HEK293 (cell line): ENCODE measurements around the gene PCSK5.
A peak's percentile ranks its signal among the peaks of the same experiment; 100 is the strongest.

Experiments
- CTCF ChIA-PET: fragments of 350-600 bp; formaldehyde crosslinking; extraction: SDS; loops from one replicate; lab custom pipeline; 2021; ENCODE audit warnings: antibody characterized with exemption; lab: Yijun Ruan, JAX
- POLR2A ChIA-PET: fragments of 300-600 bp; formaldehyde crosslinking; extraction: SDS; loops from one replicate; lab custom pipeline; 2020; ENCODE audit warnings: antibody characterized with exemption, inconsistent platforms; lab: Yijun Ruan, JAX
- H3K27ac ChIP-seq: fragments of 200-500 bp; sonication (Bioruptor generic); 2 replicates; pipeline ENCODE4 v1.5.1; 2014; ENCODE audit warnings: low read depth, low read length, control low read depth, inconsistent platforms; ENCODE audit errors: extremely low read depth
- H3K36me3 ChIP-seq, 2 experiments: fragments of 200-500 bp in 1 of 2; sonication (Bioruptor generic) in 1 of 2; 1 replicate in 1 of 2; 2 replicates in 1 of 2; pipeline ENCODE4 v1.5.1; 2014 to 2017; ENCODE audit warnings: inconsistent platforms in 2 of 2, low read length in 2 of 2; ENCODE audit not compliant: control insufficient read depth in 2 of 2, insufficient read depth in 1 of 2
- H3K4me1 ChIP-seq: fragments of 200-500 bp; sonication (Bioruptor generic); 2 replicates; pipeline ENCODE4 v1.5.1; 2014; ENCODE audit warnings: mild to moderate bottlenecking, low read length, inconsistent platforms; ENCODE audit not compliant: control insufficient read depth, insufficient read depth
- H3K4me3 ChIP-seq: 2 replicates; pipeline ENCODE4 v1.5.1; 2011; ENCODE audit warnings: low read depth, mild to moderate bottlenecking, control low read depth, low read length, moderate library complexity
- H3K9me3 ChIP-seq: fragments of 200-500 bp; sonication (Bioruptor generic); 2 replicates; pipeline ENCODE4 v1.5.1; 2014; ENCODE audit warnings: low read depth, low read length, inconsistent platforms; ENCODE audit not compliant: control insufficient read depth, insufficient read depth
- ELK4 ChIP-seq: IDR thresholded peaks from 2 replicates; pipeline ENCODE4 v1.6.1; 2011; ENCODE audit warnings: mild to moderate bottlenecking, low read depth, low read length, borderline replicate concordance
- INSM2 ChIP-seq: fragments of 450-650 bp; formaldehyde crosslinking; IDR thresholded peaks from 2 replicates; pipeline ENCODE4 v1.5.1; 2016; ENCODE audit warnings: missing biosample characterization, missing genetic modification characterization
- KLF16 ChIP-seq: fragments of 450-650 bp; formaldehyde crosslinking; IDR thresholded peaks from 2 replicates; pipeline ENCODE4 v1.5.1; 2017; ENCODE audit warnings: missing biosample characterization, missing genetic modification characterization
- PRDM1 ChIP-seq: fragments of 450-650 bp; formaldehyde crosslinking; IDR thresholded peaks from 2 replicates; pipeline ENCODE4; 2016; ENCODE audit warnings: missing biosample characterization, missing genetic modification characterization
- SCRT2 ChIP-seq: fragments of 450-650 bp; formaldehyde crosslinking; IDR thresholded peaks from 2 replicates; pipeline ENCODE4 v1.5.1; 2016; ENCODE audit warnings: missing biosample characterization, missing genetic modification characterization
- ZBTB10 ChIP-seq: fragments of 450-650 bp; formaldehyde crosslinking; IDR thresholded peaks from 2 replicates; pipeline ENCODE4 v1.5.1; 2016; ENCODE audit warnings: missing biosample characterization, missing genetic modification characterization
- ZNF121 ChIP-seq: fragments of 450-650 bp; formaldehyde crosslinking; IDR thresholded peaks from 2 replicates; pipeline ENCODE4 v1.5.1; 2016; ENCODE audit warnings: missing biosample characterization, missing genetic modification characterization
- ZNF175 ChIP-seq: fragments of 450-650 bp; formaldehyde crosslinking; IDR thresholded peaks from 2 replicates; pipeline ENCODE4 v1.5.1; 2016; ENCODE audit warnings: missing biosample characterization, missing genetic modification characterization
- ZNF18 ChIP-seq: fragments of 450-650 bp; formaldehyde crosslinking; IDR thresholded peaks from 2 replicates; pipeline ENCODE4 v1.5.1; 2016; ENCODE audit warnings: missing biosample characterization, missing genetic modification characterization
- ZNF239 ChIP-seq: fragments of 450-650 bp; formaldehyde crosslinking; IDR thresholded peaks from 2 replicates; pipeline ENCODE4 v1.5.1; 2016; ENCODE audit warnings: missing biosample characterization, missing genetic modification characterization
- ZNF280D ChIP-seq: fragments of 450-650 bp; formaldehyde crosslinking; IDR thresholded peaks from 2 replicates; pipeline ENCODE4 v1.5.1; 2016; ENCODE audit warnings: missing biosample characterization, missing genetic modification characterization
- ZNF548 ChIP-seq: fragments of 450-650 bp; formaldehyde crosslinking; IDR thresholded peaks from 2 replicates; pipeline ENCODE4 v1.5.1; 2016; ENCODE audit warnings: missing biosample characterization, missing genetic modification characterization
- ZNF561 ChIP-seq: fragments of 450-650 bp; IDR thresholded peaks from 2 replicates; pipeline ENCODE4 v1.5.1; 2018; ENCODE audit warnings: missing biosample characterization, missing genetic modification characterization, borderline replicate concordance
- ZNF692 ChIP-seq: fragments of 450-650 bp; formaldehyde crosslinking; IDR thresholded peaks from 2 replicates; pipeline ENCODE4 v1.5.1; 2016; ENCODE audit warnings: missing biosample characterization, missing genetic modification characterization
- ZNF701 ChIP-seq: fragments of 450-650 bp; formaldehyde crosslinking; IDR thresholded peaks from 2 replicates; pipeline ENCODE4 v1.5.1; 2016; ENCODE audit warnings: missing biosample characterization, missing genetic modification characterization

The PCSK5 gene

GRCh38 chr9:75894566-75894965 is 4.1 kb downstream of the PCSK5 start (continued):
- TF ChIP-seq ZNF692 (no peak), INSM2 (no peak), ZNF175 (tag by site-specific recombination) (no peak), ZNF239 (tag by site-specific recombination) (no peak), ZNF18 (tag by site-specific recombination) (no peak), ZNF121 (tag by site-specific recombination) (no peak)

- Histone ChIP-seq H3K4me1 (peaks cover 11% of the 10 kb centered on the region), H3K9me3 (no peaks in the 10 kb centered on the region), H3K36me3 (no peaks in the 10 kb centered on the region), H3K27ac (no peak overlapping the region), H3K4me3 (no peak overlapping the region)
- no peak for TF ChIP-seq ELK4
- peak; percentile 59; the same call in 1 of the 2 replicates for TF ChIP-seq PRDM1 (tag by site-specific recombination)
- ChIA-PET CTCF (interaction anchor here (1.1 to 1.6 kb wide), 2 partner anchors 9 to 28 kb away, joined by 4 read pairs; no protein-coding TSS in a partner anchor), POLR2A (no interaction called here)
Measured at GRCh38 chr9:75895112-75895511, 4.6 kb downstream of the PCSK5 start.

GRCh38 chr9:75896193-75896592 is 5.7 kb downstream of the PCSK5 start:
- Histone ChIP-seq H3K27ac (no peak overlapping the region), H3K36me3 (no peaks in the 10 kb centered on the region), H3K4me1 (peaks cover 11% of the 10 kb centered on the region), H3K9me3 (no peaks in the 10 kb centered on the region), H3K4me3 (no peak overlapping the region)
- ChIA-PET POLR2A (no interaction called here), CTCF (interaction anchor here (1.6 kb wide), 1 partner anchor 30 kb away, joined by 4 read pairs; no protein-coding TSS in a partner anchor)
- TF ChIP-seq KLF16: no peak
- TF ChIP-seq SCRT2 (tag by site-specific recombination): no peak
- TF ChIP-seq ZNF280D (tag by site-specific recombination): no peak
- TF ChIP-seq ZNF548 (tag by site-specific recombination): no peak
- TF ChIP-seq ZNF239 (tag by site-specific recombination): no peak
- TF ChIP-seq ZNF701 (tag by site-specific recombination): no peak
- no peak for TF ChIP-seq ZNF121 (tag by site-specific recombination)
- no peak for TF ChIP-seq ZNF561 (tag by site-specific recombination)
- TF ChIP-seq ZBTB10: no peak
